HG02852 (cell line): Measurements from ENCODE around the gene BEND7.
"Not testable (repeated sequence)": the region's sequence is repeated elsewhere in the genome, so short reads cannot be mapped to it uniquely, and the experiment has no call there.

Source experiments
- ATAC-seq: cut with Tn5 transposase; IDR thresholded peaks from one replicate; pipeline ENCODE4 v1.9.1; 2021; ENCODE audit warnings: mild to moderate bottlenecking, moderate library complexity; ENCODE audit not compliant: unreplicated experiment

Gene BEND7

GRCh38 chr10:13528875-13529713, at the start of gene BEND7:
TSS of gene BEND7 (minus strand) at chr10:13529014. CDS start at chr10:13528533, 481 bp downstream.
- ATAC-seq = no peak

GRCh38 chr10:13573960-13574359, 45.1 kb upstream of the BEND7 start:
- no peak for ATAC-seq

- no peak for ATAC-seq
Measured at GRCh38 chr10:13571541-13571940, 42.7 kb upstream of the BEND7 start.

- no peak for ATAC-seq
Measured at GRCh38 chr10:13567030-13567429, 38.2 kb upstream of the BEND7 start.

- no peak for ATAC-seq
Measured at GRCh38 chr10:13564576-13564975, 35.8 kb upstream of the BEND7 start.

- ATAC-seq = no peak
Measured at GRCh38 chr10:13563481-13564445, 34.9 kb upstream of the BEND7 start.

GRCh38 chr10:13560597-13560996, 31.8 kb upstream of the BEND7 start:
- no peak for ATAC-seq

GRCh38 chr10:13559124-13559700, 30.4 kb upstream of the BEND7 start:
- no peak for ATAC-seq

- no peak for ATAC-seq
Measured at GRCh38 chr10:13555884-13556510, 27.2 kb upstream of the BEND7 start.

GRCh38 chr10:13550802-13551201, 22.0 kb upstream of the BEND7 start:
- ATAC-seq = no peak

- ATAC-seq = no peak
Measured at GRCh38 chr10:13542533-13542932, 13.7 kb upstream of the BEND7 start.

GRCh38 chr10:13537985-13538384, 9.2 kb upstream of the BEND7 start:
- ATAC-seq = not testable (repeated sequence)

- no peak for ATAC-seq
Measured at GRCh38 chr10:13536674-13537366, 8.0 kb upstream of the BEND7 start.

- ATAC-seq = no peak
Measured at GRCh38 chr10:13535346-13535745, 6.5 kb upstream of the BEND7 start.

GRCh38 chr10:13529714-13529973, 830 bp upstream of the BEND7 start:
- ATAC-seq = no peak

- no peak for ATAC-seq
Measured at GRCh38 chr10:13528123-13528874, 515 bp downstream of the BEND7 start.

- no peak for ATAC-seq
Measured at GRCh38 chr10:13527864-13528122, 1.0 kb downstream of the BEND7 start.

GRCh38 chr10:13526948-13527863, 1.6 kb downstream of the BEND7 start:
- ATAC-seq = no peak

GRCh38 chr10:13525663-13526062, 3.2 kb downstream of the BEND7 start:
- no peak for ATAC-seq
